Pulmonary artery endothelial cell (primary cell): ENCODE data around the gene PGRMC2. TPM values are rescaled to one million over a fixed set of nuclear protein-coding genes. Genes with fewer than 3 reads are reported as not detected.
A peak's percentile ranks its signal among the peaks of the same experiment; 100 is the strongest.

Experiments used
- DNase-seq: peaks from one replicate; pipeline ENCODE4 v3.0.0-alpha.2; 2011; ENCODE audit warnings: low read depth, low spot score
- total RNA-seq: library from RNA; depleted of rRNA; stranded (reverse); fragments of >200 nt; gene quantifications from 2 replicates; pipeline ENCODE4 v1.2.3, GENCODE V29; 2014

Gene PGRMC2, protein sequence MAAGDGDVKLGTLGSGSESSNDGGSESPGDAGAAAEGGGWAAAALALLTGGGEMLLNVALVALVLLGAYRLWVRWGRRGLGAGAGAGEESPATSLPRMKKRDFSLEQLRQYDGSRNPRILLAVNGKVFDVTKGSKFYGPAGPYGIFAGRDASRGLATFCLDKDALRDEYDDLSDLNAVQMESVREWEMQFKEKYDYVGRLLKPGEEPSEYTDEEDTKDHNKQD
- 16.7 and 22.3 TPM in 2 replicates for total RNA-seq

DNA sequence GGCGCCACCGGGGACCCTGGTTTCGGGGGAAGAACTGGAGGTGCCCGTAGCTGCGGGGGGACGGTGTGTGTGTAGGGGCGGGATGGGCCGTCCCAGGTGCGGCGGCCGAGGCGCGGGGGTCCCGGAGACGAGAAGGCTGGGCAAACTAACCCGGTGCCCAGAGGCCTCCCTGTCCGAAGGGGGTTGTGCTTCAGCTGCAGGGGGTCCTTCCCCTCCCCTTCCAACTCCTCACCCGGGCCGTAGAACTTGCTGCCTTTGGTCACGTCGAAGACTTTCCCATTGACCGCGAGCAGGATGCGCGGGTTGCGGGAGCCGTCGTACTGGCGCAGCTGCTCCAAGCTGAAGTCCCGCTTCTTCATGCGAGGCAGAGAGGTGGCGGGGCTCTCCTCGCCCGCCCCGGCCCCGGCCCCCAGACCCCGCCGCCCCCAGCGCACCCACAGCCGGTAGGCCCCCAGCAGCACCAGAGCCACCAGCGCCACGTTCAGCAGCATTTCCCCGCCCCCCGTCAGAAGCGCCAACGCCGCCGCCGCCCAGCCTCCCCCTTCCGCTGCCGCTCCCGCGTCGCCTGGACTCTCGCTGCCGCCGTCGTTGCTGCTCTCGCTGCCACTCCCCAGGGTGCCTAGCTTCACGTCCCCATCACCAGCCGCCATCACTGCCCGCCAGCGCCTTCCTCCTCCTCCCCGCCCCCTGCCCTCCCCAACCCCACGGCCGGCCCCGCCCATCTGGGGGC is at the start of gene PGRMC2:
Gene PGRMC2, minus strand, starts transcription at position 673 of the 730 bp plus-strand sequence. Its CDS starts 23 bp downstream, at position 650.
- DNase-seq = no peak

DNA sequence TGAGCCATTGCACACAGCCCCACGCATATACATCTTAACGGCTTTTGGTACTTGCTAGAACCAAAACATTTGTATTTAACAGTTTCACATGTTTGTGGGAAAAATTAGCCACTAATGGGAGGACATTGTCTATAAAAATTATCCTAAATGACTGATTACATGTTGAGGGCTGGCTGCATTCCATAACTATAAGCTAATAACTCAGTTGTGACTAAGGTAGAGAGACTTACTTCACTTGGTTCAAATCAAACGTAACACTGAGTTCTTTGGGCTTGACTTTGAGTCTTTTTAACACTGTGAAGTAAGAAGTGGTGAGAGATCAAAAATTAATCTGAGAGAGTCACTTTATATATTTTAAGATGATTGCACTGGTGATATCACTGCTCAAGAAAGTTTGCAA is 47.9 kb upstream of the PGRMC2 start:
- no peak for DNase-seq

DNA sequence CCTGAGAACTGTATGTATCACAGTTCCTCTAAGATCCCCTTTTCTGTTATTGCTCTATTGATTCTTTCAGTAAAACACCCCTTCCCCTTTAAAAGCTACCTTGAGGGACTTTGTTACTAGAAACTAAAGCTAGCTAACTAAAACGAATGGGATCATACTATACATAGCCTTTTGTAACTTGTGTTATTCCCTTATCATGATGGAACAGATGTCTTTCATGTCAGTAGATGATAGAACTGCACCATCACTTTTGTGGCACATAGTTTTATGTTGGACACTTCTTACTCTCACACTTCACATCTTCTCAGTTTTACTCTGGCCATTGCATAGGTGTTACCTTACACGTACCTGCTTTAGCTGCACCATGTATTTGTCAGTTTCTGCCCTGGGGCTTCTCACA is 46.6 kb upstream of the PGRMC2 start:
- no peak for DNase-seq

DNA sequence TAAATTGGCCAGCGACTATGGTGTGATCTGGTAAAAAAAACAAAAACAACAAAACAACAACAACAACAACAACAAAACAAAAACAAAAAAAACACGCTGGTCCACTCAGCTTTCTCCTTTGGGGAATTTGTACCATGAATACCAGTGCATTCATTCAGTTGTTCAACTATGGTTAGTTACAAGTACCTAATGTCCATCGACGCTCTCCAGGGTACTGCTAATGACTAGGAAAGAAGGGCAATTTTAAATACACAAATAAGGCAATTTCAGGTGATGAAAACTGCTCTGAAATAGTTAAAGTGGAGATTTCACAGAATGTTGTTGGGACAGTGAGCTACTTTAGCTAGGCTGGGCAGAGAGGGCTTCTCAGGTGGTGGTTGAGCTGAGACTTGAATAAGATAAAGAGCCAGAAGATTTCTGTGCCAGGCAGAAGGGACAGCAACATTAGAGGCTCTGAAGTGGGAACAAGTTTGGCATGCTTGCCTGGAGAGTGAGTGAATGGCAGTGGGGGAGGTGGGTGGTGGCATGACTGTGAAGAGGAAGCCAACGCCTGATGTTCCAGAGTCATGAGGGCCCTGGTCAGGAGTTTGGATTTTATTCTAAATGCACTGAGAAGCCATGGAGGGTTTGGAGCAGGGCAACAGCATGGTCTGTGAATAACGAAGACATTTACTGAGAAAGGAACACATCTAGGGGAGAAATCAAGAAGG is 45.9 kb upstream of the PGRMC2 start:
- no peak for DNase-seq

DNA sequence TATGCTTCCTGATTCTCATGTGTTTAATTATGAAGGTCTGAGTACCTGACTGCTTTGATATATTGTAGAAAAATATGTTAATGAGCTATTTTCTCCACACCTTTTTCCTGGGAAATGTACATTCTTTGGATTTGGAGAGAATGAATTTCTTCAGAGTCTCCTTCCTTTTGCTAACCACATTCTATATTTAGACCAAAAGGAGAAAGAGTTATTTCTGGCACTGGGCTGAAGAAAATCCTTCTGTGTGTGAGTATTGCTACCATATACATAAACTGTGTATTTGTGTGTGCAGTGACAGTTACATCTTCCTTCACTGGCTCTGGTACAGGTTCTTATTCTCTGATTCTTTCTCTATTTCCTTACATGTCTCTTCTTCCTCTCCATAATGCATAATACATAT is 44.5 kb upstream of the PGRMC2 start:
- no peak for DNase-seq

DNA sequence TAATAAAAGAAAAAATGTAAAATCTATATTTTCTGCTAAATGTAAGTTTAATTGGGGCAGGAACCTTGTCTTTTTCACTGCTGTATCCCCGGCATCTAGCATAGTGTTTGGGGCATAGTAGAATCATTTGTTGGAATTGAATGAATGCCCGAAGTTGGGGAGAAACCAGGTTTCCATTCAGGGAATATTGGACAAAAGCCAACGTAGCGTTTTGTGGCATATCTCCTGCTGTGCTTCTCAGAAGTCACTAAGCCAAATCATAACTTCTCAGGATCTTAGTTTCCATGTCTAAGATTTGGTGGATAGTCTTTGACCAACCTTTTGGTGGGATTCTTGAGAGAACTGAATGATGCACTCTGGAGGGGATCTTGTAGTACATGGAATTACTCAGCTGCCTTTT is 42.0 kb upstream of the PGRMC2 start:
- DNase-seq = no peak

DNA sequence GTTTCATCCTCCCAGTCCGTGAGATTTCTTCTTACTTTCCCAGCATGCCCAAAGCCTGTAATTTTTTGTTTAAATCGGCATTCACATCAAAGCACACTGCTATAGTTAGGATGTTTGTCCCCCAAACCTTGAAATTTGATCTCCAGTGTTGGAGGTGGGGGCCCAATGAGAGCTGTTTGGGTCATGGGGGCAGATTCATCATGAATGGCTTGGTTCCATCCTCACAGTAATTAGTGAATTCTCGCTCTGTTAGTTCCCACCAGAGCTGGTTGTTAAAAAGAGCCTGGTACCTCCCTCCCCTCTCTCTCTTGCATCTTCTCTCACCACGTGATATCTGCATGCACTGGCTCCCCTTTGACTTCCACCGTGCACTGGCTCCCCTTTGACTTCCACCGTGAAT is 40.5 kb upstream of the PGRMC2 start:
- no peak for DNase-seq

DNA sequence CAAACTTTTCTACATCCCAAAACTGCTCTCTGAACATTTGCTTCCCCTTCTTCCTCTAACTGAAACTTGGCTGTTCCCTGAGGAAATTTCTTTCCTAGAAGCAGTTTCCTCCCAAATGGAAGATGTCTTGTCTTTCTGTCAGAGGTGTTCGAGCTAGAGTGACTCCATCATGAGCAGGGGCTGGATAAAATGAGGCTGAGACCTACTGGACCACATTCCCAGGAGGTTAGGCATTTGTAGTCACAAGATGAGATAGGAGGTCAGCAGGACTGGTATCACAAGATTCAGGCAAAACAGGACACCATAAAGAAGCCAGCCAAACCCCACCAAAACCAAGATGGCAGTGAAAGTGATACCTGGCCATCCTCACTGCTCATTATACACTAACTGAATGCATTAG is 35.8 kb upstream of the PGRMC2 start:
- no peak for DNase-seq

DNA sequence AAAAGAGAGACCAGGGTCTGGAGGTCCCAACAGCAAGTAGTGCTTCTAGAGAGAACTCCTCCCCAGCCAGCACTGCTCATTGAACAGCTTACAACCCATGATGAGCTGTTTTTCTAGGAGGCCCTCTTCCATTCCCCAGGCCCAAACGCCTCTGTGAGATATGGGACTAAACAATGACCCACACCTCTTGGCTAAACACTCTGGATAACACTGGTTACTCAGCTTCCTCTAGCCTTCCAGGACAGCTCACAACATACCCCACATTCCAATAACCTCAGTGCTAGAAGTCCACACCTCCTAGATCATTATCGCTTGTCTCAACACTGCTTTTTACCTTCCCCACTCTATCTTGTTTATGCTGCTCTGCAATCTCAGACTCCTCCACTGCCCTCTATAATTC is 35.4 kb upstream of the PGRMC2 start:
- peak; percentile 82 for DNase-seq

DNA sequence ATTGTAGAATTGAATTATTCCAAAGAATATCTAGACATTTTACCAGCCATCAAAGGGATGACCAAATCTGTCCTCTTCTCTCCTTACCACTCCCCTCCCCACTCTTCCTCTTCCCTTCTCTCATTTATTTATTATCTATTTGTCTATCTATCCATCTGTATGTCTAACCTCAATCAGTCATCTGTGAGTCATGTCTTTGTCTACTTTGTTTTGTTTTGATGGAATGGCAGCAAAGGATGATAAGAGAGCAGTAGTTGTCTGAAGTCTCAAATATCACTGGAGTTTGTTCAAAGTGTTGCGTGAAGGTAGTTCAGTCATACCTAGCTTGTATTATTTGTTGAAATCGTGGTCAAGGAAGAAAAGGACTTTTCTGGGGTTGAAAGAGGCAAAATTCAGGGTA is 34.7 kb upstream of the PGRMC2 start:
- DNase-seq = no peak

DNA sequence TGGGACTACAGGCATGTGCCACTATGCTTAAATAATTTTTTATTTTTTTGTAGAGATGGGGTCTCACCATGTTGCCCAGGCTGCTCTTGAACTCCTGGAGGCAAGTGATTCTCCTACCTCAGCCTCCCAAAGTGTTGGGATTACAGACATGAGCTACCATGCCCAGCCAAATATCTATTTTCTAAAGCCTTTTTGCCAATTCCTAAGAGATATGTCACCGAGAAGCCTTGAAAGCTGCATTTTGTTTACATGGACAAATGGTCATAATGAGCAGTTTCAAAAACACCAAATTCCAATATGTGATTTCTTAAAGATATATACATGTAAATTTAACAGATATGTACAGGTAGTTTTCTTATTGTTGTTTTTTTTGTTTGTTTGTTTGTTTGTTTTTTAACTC is 33.0 kb upstream of the PGRMC2 start:
- DNase-seq = no peak

DNA sequence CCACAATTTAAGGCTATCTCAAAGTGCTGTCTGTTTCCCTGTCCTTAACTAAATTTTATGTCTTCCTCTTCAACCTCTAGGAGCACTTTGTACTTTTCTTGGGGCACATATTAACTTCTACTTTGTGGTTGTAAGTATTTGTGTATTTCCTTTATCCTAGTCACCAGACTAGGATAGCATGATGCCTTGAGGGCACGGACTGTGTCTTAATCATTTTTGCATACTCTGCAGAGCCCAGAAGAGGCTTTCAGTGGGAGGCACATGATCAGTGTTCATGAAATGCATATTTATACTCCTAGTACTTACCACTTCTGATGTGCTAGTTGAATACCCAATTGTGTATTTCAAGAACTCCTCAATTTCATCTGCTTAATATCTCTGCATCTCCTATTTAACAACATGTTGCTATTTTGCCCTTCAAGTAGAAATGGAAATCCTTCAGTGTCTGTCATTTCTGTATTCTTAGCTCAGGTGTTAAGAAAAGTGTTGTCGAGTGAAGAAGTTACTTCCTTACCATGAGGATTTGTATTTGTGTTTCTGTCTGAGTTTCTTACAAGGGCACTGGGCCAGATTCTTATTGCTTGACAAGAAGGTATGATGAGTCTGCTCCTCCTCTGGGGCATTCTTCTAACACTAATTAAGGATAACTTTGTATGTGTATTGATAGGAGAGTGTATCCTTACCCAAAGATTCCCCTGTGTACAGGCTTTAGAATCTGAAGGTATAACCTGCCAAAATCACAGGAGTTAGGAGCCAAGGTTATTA is 28.3 kb upstream of the PGRMC2 start:
- DNase-seq = no peak

DNA sequence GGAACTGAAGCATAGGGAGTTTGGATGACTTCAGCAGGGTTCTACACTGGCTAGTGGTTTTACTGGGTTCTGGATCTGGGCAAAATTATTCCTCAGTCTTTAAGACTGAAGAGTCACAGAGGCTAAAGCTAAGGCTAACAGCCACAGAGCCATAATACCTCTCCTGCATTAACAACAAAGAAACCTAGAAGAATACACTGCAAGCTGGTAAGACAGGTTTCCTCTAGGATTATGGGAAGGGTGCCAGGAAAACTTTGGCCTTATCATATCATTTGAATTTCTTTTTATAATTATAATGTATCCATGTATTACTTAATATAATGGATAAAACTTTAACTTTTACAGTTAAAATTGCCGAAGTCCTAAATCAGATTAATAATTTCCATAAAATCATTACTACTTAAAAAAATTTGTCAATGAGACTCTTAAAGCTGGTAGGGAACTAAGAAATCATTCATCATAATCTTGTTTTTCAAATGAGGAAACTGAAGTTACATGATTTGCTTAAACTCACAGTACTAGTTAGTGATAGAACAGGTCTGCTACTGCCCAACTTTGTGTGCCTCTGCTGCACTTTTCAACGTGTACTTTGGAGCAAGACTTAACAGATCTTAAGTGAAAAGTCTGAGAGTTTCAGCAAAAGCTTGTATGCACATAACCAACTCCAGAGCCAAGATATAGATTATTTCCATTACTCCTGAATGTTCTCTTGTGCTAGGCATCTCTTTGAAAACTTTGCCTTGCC is 24.2 kb upstream of the PGRMC2 start:
- DNase-seq = no peak

DNA sequence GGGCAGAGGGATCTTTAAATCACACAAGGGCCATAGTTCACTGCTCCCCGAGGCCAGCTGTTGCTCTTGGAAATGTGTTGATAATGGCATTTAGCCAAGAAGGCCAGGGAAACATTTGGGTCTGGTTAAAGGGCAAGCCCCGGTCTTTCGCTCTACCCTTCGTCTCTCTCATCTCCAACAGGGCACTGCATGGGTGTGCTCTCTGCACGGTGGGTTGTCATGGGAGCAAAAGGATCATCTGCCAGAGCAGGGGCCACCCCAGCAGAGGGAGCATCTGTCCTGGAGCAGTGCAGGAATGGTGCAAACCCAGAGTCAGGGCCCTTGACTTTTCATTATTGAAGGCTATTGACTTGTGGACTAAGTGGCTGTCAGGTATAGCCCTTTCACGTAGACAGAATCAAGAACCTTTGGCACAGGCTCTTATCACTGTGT is 22.7 kb upstream of the PGRMC2 start:
- no peak for DNase-seq

DNA sequence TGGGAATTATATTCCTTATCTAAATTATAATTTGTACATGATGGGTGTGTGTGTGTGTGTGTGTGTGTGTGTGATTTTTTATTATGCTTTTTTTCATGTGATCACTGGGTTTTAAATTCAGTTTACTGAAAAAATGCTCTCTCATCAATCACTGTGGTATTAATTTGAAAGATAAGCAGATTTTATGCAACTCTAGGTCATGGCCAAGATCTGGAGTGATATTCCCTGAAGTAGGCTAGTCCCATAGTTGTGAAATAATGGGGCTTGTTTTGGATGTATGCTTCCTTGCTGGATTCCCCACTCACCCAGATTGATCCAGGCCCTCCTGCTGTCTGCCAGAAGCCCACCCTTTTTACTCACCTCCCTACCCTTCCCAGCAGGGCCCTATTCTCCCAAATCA is 22.0 kb upstream of the PGRMC2 start:
- DNase-seq = no peak

DNA sequence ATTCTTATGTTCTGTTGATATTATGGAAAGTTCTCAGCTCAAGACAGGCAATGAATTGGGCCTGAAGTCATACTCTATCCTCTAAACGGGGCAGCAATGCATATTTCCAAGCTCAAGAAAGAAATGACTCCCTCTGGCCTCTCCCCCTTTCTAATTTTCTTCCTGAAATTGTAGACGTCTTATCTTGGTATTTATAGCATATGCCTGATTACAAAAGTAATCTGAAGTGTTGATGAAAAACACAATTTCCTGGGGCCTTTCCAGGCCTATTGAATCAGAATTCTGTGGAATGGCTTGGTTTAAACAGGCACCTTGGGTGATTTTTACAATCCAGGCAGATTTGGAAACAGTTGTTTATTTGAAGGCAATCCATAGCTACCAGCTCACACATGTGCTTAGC is 21.4 kb upstream of the PGRMC2 start:
- no peak for DNase-seq

DNA sequence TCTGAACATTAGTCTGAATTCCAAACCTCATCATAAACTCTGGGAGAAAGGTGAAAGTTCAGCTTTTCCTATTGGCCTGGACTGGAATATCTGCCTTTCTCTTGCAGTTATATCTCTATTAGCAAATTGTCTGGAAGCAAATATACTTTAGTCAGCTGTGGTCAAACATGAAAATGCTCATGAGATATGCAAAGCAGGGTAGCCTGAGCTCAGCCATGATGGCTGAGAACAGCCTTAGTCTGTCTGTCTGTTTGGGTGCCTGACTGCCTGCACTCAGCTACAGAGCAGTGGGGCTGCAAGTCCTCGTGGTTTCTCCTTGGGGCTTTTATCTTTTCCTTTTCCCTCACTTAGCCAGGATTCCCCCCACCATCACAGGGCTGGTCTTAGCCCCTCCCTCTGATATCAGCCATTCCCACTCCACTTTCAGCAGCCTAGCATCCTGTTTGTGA is 19.5 kb upstream of the PGRMC2 start:
- no peak for DNase-seq

DNA sequence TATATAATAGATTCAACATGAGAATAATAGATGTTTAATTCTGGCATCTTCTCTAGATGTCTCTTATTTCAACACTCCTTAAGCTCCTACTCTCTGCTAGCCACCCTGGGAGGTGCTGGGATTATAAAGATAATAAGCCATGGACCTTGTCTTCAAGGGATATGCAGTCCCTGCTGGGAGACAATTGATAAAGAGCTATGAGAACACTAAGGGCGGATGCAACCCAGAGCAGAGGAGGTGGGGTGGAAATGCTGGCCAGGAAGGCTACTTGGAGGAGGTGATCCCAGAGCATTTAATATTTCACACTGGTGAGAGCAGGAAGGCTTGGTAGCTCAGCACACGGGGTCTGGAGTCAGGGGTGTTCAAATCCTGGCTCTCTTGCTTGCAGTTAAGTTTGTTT is 18.3 kb upstream of the PGRMC2 start:
- no peak for DNase-seq

DNA sequence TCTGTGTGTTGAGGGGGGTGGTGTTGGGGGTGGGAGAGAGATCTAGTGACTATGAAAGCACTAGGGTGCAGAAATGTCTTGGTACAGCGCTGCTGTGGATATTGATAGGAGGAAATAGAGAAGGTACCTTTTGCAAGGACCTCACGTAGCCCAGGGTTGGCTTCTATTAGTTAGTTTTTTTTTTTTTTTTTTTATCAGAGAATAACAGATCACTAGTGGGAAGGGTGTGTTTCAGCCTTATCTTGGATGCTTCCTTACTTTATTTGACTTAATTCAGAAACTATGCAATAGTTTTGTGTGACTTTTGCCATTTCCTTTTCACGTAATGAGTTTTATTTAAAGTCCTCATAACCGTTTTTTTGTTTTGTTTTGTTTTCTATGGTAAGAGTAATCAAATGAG is 16.4 kb upstream of the PGRMC2 start:
- no peak for DNase-seq

DNA sequence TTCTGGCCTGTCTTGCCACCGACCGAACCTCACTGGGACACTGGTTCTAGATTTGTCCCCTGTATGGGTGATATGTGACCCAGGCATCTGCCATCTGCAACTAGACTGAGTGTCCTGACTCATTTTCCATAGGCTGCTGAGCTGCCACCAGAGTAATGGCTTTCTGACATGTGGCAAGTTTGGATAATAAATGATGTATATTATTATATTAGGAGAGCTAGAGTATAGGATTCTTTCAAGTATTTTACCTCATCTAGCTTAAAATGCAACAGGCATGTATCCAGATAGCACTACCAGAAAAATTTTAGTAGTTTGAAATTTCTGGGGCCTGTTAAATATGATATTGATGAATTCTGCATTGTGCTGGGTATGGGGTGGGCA is 15.8 kb upstream of the PGRMC2 start:
- no peak for DNase-seq

DNA sequence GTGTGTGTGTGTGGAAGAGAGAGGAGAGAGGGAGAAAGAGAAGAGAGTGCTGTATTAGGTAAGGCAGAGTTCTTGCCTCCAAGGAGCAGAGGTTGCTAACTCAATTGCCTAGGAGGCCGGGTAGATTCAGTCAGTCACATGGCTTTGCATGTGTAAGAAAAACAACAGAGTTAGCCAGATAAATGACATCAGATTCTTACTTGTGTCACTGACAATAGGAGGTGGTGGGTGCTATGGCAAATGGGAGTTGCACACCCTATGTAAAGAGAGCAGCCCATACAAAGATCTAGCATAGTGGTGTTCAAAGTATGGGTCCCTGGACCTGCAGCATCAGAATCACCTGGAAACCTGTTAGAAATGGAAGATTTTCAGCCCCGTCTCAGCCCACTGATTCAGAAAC is 14.4 kb upstream of the PGRMC2 start:
- DNase-seq = no peak
